Measurements from ENCODE around the gene SLC7A1. TPM values are rescaled to one million over a fixed set of nuclear protein-coding genes. Genes with fewer than 3 reads are reported as not detected.

Gene SLC7A1
- total and polyA plus RNA-seq, 2 of the 8 experiments (the other 6 are each of a cell fraction or from before 2014, with no cell fraction given), result 26.8 to 114 TPM

DNA sequence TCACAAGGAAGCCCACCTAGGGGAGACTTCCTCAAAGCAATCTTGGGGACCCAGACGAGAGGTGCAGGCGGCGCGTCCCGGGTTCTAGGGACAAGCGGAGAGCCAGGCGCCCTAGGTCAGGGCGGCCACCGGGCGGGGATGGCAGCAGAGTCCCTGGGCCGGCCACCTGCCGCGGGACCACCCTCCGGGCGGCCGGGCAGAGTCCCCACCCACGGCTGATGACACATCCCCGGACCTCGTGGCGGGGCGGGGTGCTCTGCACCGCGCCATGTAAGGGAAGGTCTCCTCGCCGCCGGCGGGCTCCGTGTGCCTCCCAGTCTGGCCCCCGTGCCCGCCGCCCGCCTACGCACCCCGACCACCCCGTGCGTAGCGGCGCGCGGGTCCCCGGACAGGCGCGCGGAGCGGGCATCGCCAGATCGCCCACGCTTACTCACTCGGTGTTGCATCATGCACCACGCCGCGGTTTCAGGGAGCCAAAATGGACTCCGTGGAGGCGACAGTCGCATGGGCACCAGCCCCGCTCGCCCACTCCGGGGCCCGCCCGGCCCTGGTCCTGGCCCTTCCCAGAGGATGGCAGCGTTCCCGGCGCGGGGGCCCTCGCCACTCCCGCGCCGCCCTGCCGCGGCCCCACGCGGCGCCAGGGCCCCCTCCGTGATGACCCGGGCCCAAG lies 643 bp downstream of the SLC7A1 start:
- Histone ChIP-seq H3K56ac (replicated peaks; ENCODE audit: insufficient read length, low read depth, low read length) (peak overlapping the region; percentile 73), H2BK120ac (replicated peaks; ENCODE audit: low read depth, low read length) (no peak overlapping the region), H3K9ac (replicated peaks in 1 of 4; ENCODE audit: extremely low read depth in 1 of 4, low read depth in 3 of 4, low read length in 3 of 4) (peak overlapping the region; percentile 92 to 98 (median 94)), H3K27me3 (replicated peaks in 1 of 4; ENCODE audit: control insufficient read depth in 3 of 4, extremely low read depth in 1 of 4, insufficient read depth in 3 of 4, low read length in 3 of 4) (peaks cover 0 to 2% (median 0%) of the 10 kb centered on the region in 4 experiments; a peak in 1 of 7 replicates), H3K79me1 (ENCODE audit: low read depth, low read length) (peaks cover 14% of the 10 kb centered on the region; the same call in 1 of the 2 replicates), H4K20me1 (replicated peaks in 1 of 2; ENCODE audit: control insufficient read depth in 1 of 2, insufficient read depth in 2 of 2, low read length in 2 of 2) (peaks cover 9 to 25% of the 10 kb centered on the region in 2 experiments), H2BK12ac (ENCODE audit: low read depth, low read length) (no peak overlapping the region), H3K4me3 (ENCODE audit: extremely low read depth in 1 of 4, insufficient read depth in 2 of 4, low read depth in 3 of 4, low read length in 4 of 4) (peak overlapping the region; percentile 70 to 91 (median 86)), H3K23ac (ENCODE audit: insufficient read length) (no peak overlapping the region), H3K36me3 (ENCODE audit: control insufficient read depth in 2 of 4, insufficient read depth in 4 of 4, low read length in 3 of 4) (peaks cover 0 to 3% (median 0%) of the 10 kb centered on the region in 4 experiments; a peak in 1 of 8 replicates), H4K5ac (ENCODE audit: insufficient read length, low read depth, low read length) (peak overlapping the region; percentile 31), H2AK5ac (ENCODE audit: low read depth, low read length) (no peak overlapping the region), H3K79me2 (ENCODE audit: control insufficient read depth in 1 of 2, insufficient read depth in 2 of 2, low read length in 2 of 2) (peaks cover 42 to 54% of the 10 kb centered on the region in 2 experiments), H3K18ac (ENCODE audit: extremely low read depth, low read length) (peak overlapping the region; percentile 89), H4K91ac (replicated peaks; ENCODE audit: insufficient read length, low read length) (peak overlapping the region; percentile 47), H3K14ac (ENCODE audit: insufficient read length) (no peak overlapping the region), H3K4ac (replicated peaks; ENCODE audit: insufficient read length, low read depth, low read length) (peak overlapping the region; percentile 14), H3K23me2 (ENCODE audit: low read depth, low read length) (peaks cover 4% of the 10 kb centered on the region; the same call in 1 of the 2 replicates), H3K4me2 (ENCODE audit: insufficient read depth in 1 of 2, low read depth in 2 of 2, low read length in 2 of 2) (peak overlapping the region; percentile 70 to 96), H2BK20ac (ENCODE audit: low read length) (no peak overlapping the region), H3K4me1 (replicated peaks in 1 of 4; ENCODE audit: control insufficient read depth in 3 of 4, insufficient read depth in 4 of 4, low read length in 3 of 4) (peaks cover under 1 to 13% (median 8%) of the 10 kb centered on the region in 4 experiments), H2BK15ac (ENCODE audit: low read length) (no peak overlapping the region; the same call in 1 of the 2 replicates), H2BK5ac (ENCODE audit: low read depth, low read length) (peak overlapping the region; percentile 71; the same call in 1 of the 2 replicates), H4K8ac (ENCODE audit: extremely low read depth, insufficient read depth, low read length) (peak overlapping the region; percentile 98), H2AFZ (ENCODE audit: low read length) (no peak overlapping the region), H3K27ac (ENCODE audit: low read depth, low read length) (peak overlapping the region; percentile 90), H3K9me3 (ENCODE audit: insufficient read depth in 2 of 2, low read depth in 1 of 2, low read length in 1 of 2) (no peaks in the 10 kb centered on the region)
- ChIA-PET CTCF (ENCODE audit: partially characterized antibody) (no interaction called here), POLR2A (ENCODE audit: partially characterized antibody) (interaction anchor here (0.6 to 3.5 kb wide), 20 partner anchors 9 to 782 kb away, joined by 3 to 25 read pairs (median 4); no protein-coding TSS in a partner anchor)
- no peak for FAIRE-seq
- no peak for DNase-seq (ENCODE audit: low read depth in 1 of 2, low spot score in 2 of 2)
- WGBS, 2 experiments (ENCODE audit: extremely low coverage in 1 of 2, insufficient coverage in 1 of 2, insufficient read length in 1 of 2, insufficient replicate concordance in 2 of 2, low coverage in 1 of 2, low lambda C conversion rate in 2 of 2, missing lambda C conversion rate in 1 of 2), result 1% methylated on average over 28 of the region's 75 CpGs; no CpG with 5 or more reads in 1 of the 2 experiments
- 0 out of 4 replicates have a peak, but pooled peaks of 1 of the 2 experiments have one; percentile 3 for TF ChIP-seq SIN3A (conservative IDR thresholded peaks at IDR 0.05 in 1 of 2, IDR thresholded peaks at IDR 0.05 in 1 of 2; ENCODE audit: low read depth in 1 of 2, low read length in 2 of 2)
- TF ChIP-seq TAF1 (IDR thresholded peaks at IDR 0.05; ENCODE audit: low read depth, low read length), result peak; percentile 68; the same call in 1 of the 2 replicates
- TF ChIP-seq POLR2AphosphoS5 (IDR thresholded peaks at IDR 0.05; ENCODE audit: low read depth, low read length), result peak; percentile 56
- TF ChIP-seq MAX (IDR thresholded peaks at IDR 0.05), result peak; percentile 71
- peak; percentile 39; the same call in 1 of the 2 replicates for TF ChIP-seq YY1 (IDR thresholded peaks at IDR 0.05; ENCODE audit: low read depth, low read length)
- peak; percentile 88 for TF ChIP-seq KDM4A (IDR thresholded peaks at IDR 0.05; ENCODE audit: low read depth, low read length, severe bottlenecking)
- peak in 1 of 2 experiments; percentile 72; a peak in 1 of 3 replicates for TF ChIP-seq POLR2A (IDR thresholded peaks at IDR 0.05; ENCODE audit: control extremely low read depth in 1 of 2, low read depth in 2 of 2, low read length in 2 of 2)
- peak; percentile 61; the same call in 1 of the 2 replicates for TF ChIP-seq EGR1 (IDR thresholded peaks at IDR 0.05; ENCODE audit: borderline replicate concordance, low read depth, low read length)
- TF ChIP-seq ASH2L (IDR thresholded peaks at IDR 0.05; ENCODE audit: low read length), result peak; percentile 49
- no peak for TF ChIP-seq ATF2 (IDR thresholded peaks at IDR 0.05; ENCODE audit: low read length)

Measured in H1 (cell line).